OCI-M1 (cell line): Measurements from ENCODE around the gene KRTAP21-1.
A peak's percentile ranks its signal among the peaks of the same experiment; 100 is the strongest.
"Not testable (repeated sequence)": the region's sequence is repeated elsewhere in the genome, so short reads cannot be mapped to it uniquely, and the experiment has no call there.

Experiments
- DNase-seq: peaks from one replicate; lab custom pipeline; 2025; lab: John Stamatoyannopoulos, UW

KRTAP21-1 gene

GRCh38 chr21:30755328-30755727 is at the start of gene KRTAP21-1:
Gene KRTAP21-1 (minus strand): TSS chr21:30755428. CDS start chr21:30755378, 50 bp downstream.
- not testable (repeated sequence) for DNase-seq

- no peak for DNase-seq
These were observed 45.4 kb upstream of the KRTAP21-1 start for GRCh38 chr21:30800605-30801004.

GRCh38 chr21:30793581-30794314 is 38.5 kb upstream of the KRTAP21-1 start:
- no peak for DNase-seq

GRCh38 chr21:30779249-30779648 is 24.0 kb upstream of the KRTAP21-1 start:
- no peak for DNase-seq

- no peak for DNase-seq
These were observed 14.7 kb upstream of the KRTAP21-1 start for GRCh38 chr21:30769724-30770431.

GRCh38 chr21:30760776-30761175 is 5.5 kb upstream of the KRTAP21-1 start:
- no peak for DNase-seq

- no peak for DNase-seq
These were observed 3.1 kb upstream of the KRTAP21-1 start for GRCh38 chr21:30758306-30758705.

GRCh38 chr21:30747159-30747558 is 8.1 kb downstream of the KRTAP21-1 start, which contains the start of gene KRTAP21-2:
Gene KRTAP21-2 (minus strand): TSS chr21:30747259. CDS start chr21:30747202, 57 bp downstream.
- DNase-seq, result no peak

GRCh38 chr21:30740462-30740861 is 14.8 kb downstream of the KRTAP21-1 start:
- no peak for DNase-seq

GRCh38 chr21:30733026-30733425 is 22.2 kb downstream of the KRTAP21-1 start:
- peak; percentile 2 for DNase-seq

GRCh38 chr21:30726726-30727125 is 28.5 kb downstream of the KRTAP21-1 start:
- no peak for DNase-seq

GRCh38 chr21:30719401-30719800 is 35.8 kb downstream of the KRTAP21-1 start:
- no peak for DNase-seq

GRCh38 chr21:30718239-30718909 is 36.9 kb downstream of the KRTAP21-1 start, which contains the start of gene KRTAP21-3:
Gene KRTAP21-3 (minus strand): TSS chr21:30718777. CDS start chr21:30718759, 18 bp downstream.
- DNase-seq, result peak; percentile 20

GRCh38 chr21:30717105-30717504 is 38.1 kb downstream of the KRTAP21-1 start:
- DNase-seq, result no peak

GRCh38 chr21:30714946-30715345 is 40.3 kb downstream of the KRTAP21-1 start:
- DNase-seq, result no peak

GRCh38 chr21:30714456-30714855 is 40.8 kb downstream of the KRTAP21-1 start:
- DNase-seq, result no peak

- DNase-seq, result no peak
These were observed 41.5 kb downstream of the KRTAP21-1 start for GRCh38 chr21:30713766-30714165.

GRCh38 chr21:30710499-30710898 is 44.7 kb downstream of the KRTAP21-1 start:
- no peak for DNase-seq

- DNase-seq, result no peak
These were observed 47.8 kb downstream of the KRTAP21-1 start for GRCh38 chr21:30707409-30707808.
